CD8-positive, alpha-beta memory T cell (primary cell): ENCODE results near the gene ATP5MK. TPM values are rescaled to one million over a fixed set of nuclear protein-coding genes. Genes with fewer than 3 reads are reported as not detected.

ENCODE experiments used
- CTCF ChIA-PET: fragments of 350-600 bp; sonication (Branson Sonifier 250); formaldehyde crosslinking; loops from one replicate; lab custom pipeline; 2021; ENCODE audit warnings: antibody characterized with exemption; lab: Charles Lee
- POLR2A ChIA-PET: fragments of 350-600 bp; sonication (Branson Sonifier 250); formaldehyde crosslinking; loops from one replicate; lab custom pipeline; 2021; ENCODE audit warnings: antibody characterized with exemption; lab: Charles Lee
- DNase-seq, 5 donors: peaks; one replicate each; pipeline versions ENCODE4 v3.0.0 to v3.0.0-alpha.2; 2020 to 2022; ENCODE audit warnings: mixed read lengths in 1 of 5
- H3K27ac ChIP-seq: one replicate; pipeline ENCODE4 v1.7.0; 2013; ENCODE audit warnings: low read depth, mild to moderate bottlenecking, low read length, moderate library complexity
- H3K27me3 ChIP-seq: 2 replicates; pipeline ENCODE4 v1.7.0; 2013; ENCODE audit warnings: low read length, mild to moderate bottlenecking; ENCODE audit not compliant: insufficient read depth, poor library complexity, severe bottlenecking
- H3K36me3 ChIP-seq: 2 replicates; pipeline ENCODE4 v1.7.0; 2013; ENCODE audit warnings: mild to moderate bottlenecking, low read length, moderate library complexity; ENCODE audit not compliant: insufficient read depth
- H3K4me1 ChIP-seq: 2 replicates; pipeline ENCODE4 v1.7.0; 2013; ENCODE audit warnings: mild to moderate bottlenecking, low read length, moderate library complexity; ENCODE audit not compliant: insufficient read depth
- H3K4me3 ChIP-seq: 2 replicates; pipeline ENCODE4 v1.7.0; 2013; ENCODE audit warnings: mild to moderate bottlenecking, low read length
- H3K9me3 ChIP-seq: 2 replicates; pipeline ENCODE4 v1.7.0; 2013; ENCODE audit warnings: mild to moderate bottlenecking, low read length
- H3K27ac Mint-ChIP-seq, 8 donors: one replicate each; pipeline ENCODE4 v1.8.0; 2020 to 2021; ENCODE audit warnings: mixed read lengths in 8 of 8, mild to moderate bottlenecking in 6 of 8, inconsistent platforms in 3 of 8, moderate library complexity in 3 of 8
- H3K27me3 Mint-ChIP-seq, 2 donors: one replicate each; pipeline ENCODE4 v1.8.0; 2020 to 2021; ENCODE audit warnings: mixed read lengths in 2 of 2, mild to moderate bottlenecking in 1 of 2, moderate library complexity in 1 of 2
- H3K36me3 Mint-ChIP-seq, 3 donors: one replicate each; pipeline ENCODE4 v1.8.0; 2020 to 2021; ENCODE audit warnings: mixed read lengths in 3 of 3, inconsistent platforms in 1 of 3, mild to moderate bottlenecking in 1 of 3
- H3K4me1 Mint-ChIP-seq, 3 donors: one replicate each; pipeline ENCODE4 v1.8.0; 2020 to 2021; ENCODE audit warnings: mixed read lengths in 3 of 3, inconsistent platforms in 1 of 3, mild to moderate bottlenecking in 1 of 3
- H3K4me3 Mint-ChIP-seq, 7 donors: one replicate each; pipeline ENCODE4 v1.8.0; 2020 to 2021; ENCODE audit warnings: mixed read lengths in 7 of 7, mild to moderate bottlenecking in 6 of 7, moderate library complexity in 4 of 7, inconsistent platforms in 2 of 7
- H3K9me3 Mint-ChIP-seq, 5 donors: one replicate each; pipeline ENCODE4 v1.8.0; 2020 to 2022; ENCODE audit warnings: mixed read lengths in 5 of 5, mild to moderate bottlenecking in 3 of 5, moderate library complexity in 2 of 5, inconsistent platforms in 1 of 5
- polyA plus RNA-seq: library from polyadenylated mRNA; unstranded; fragments of 300-500 nt; fragmentation: Illumina TruSeq; gene quantifications from one replicate; pipeline ENCODE4 v1.2.3, GENCODE V29; 2021
- total RNA-seq, 2 experiments: library from RNA; stranded (reverse); gene quantifications; one replicate each; pipeline ENCODE4 v1.2.3, GENCODE V29; 2021

ATP5MK gene
- total and polyA plus RNA-seq, 3 experiments from 2014 or later, result 438 to 553 (median 454) TPM

GRCh38 chr10:103350175-103350516 is 46.1 kb downstream of the ATP5MK start:
- Mint-ChIP-seq H3K27me3 (no peaks in the 10 kb centered on the region), H3K36me3 (peaks cover 0 to 28% (median 2%) of the 10 kb centered on the region in 3 donors), H3K4me1 (peaks cover 8 to 22% (median 13%) of the 10 kb centered on the region in 3 donors), H3K27ac (peak overlapping the region in 2 of 8 donors; percentile 50 to 76), H3K9me3 (no peaks in the 10 kb centered on the region), H3K4me3 (peak overlapping the region; percentile 73 to 95 (median 90))
- Histone ChIP-seq H3K4me3 (peak overlapping the region; percentile 60), H3K27ac (peak overlapping the region; percentile 64), H3K9me3 (no peaks in the 10 kb centered on the region), H3K27me3 (no peaks in the 10 kb centered on the region), H3K4me1 (peaks cover 10% of the 10 kb centered on the region), H3K36me3 (peaks cover 10% of the 10 kb centered on the region)
- ChIA-PET CTCF (no interaction called here), POLR2A (interaction anchor here (3.0 kb wide), 1 partner anchor 18 kb away, joined by 21 read pairs; the partner anchor contains the start of gene TAF5)
- no peak for DNase-seq

Other genes starting within 250 kb of the ATP5MK start
- gene NT5C2, start 203.2 kb downstream of the ATP5MK start, total RNA-seq, result 10 to 100 TPM; 45.9 to 49.7 TPM
- 59.8 TPM for gene NT5C2, start 203.2 kb downstream of the ATP5MK start, polyA plus RNA-seq
- gene RPEL1, start 150.6 kb downstream of the ATP5MK start, total RNA-seq, result not detected
- gene RPEL1, start 150.6 kb downstream of the ATP5MK start, polyA plus RNA-seq, result not detected
- gene INA, start 119.3 kb downstream of the ATP5MK start, total RNA-seq, result under 1 TPM; 0.73 to 0.94 TPM
- not detected for gene INA, start 119.3 kb downstream of the ATP5MK start, polyA plus RNA-seq
- 10 to 100 TPM; 17.6 to 17.7 TPM for gene PCGF6, start 45.3 kb downstream of the ATP5MK start, total RNA-seq
- gene PCGF6, start 45.3 kb downstream of the ATP5MK start, polyA plus RNA-seq, result 10.8 TPM
- gene TAF5, start 28.5 kb downstream of the ATP5MK start, total RNA-seq, result 10 to 100 TPM; 10.9 to 11.4 TPM
- gene TAF5, start 28.5 kb downstream of the ATP5MK start, polyA plus RNA-seq, result 4.4 TPM
- gene PDCD11, start 151 bp upstream of the ATP5MK start, total RNA-seq, result 10 to 100 TPM; 88.5 to 91.3 TPM
- 16.4 TPM for gene PDCD11, start 151 bp upstream of the ATP5MK start, polyA plus RNA-seq
- gene CALHM2, start 55.9 kb upstream of the ATP5MK start, total RNA-seq, result 10 to 100 TPM; 20.4 to 22.2 TPM
- 92.7 TPM for gene CALHM2, start 55.9 kb upstream of the ATP5MK start, polyA plus RNA-seq
- gene CALHM1, start 62.4 kb upstream of the ATP5MK start, total RNA-seq, result not detected
- not detected for gene CALHM1, start 62.4 kb upstream of the ATP5MK start, polyA plus RNA-seq
- gene CALHM3, start 82.8 kb upstream of the ATP5MK start, total RNA-seq, result not detected
- gene CALHM3, start 82.8 kb upstream of the ATP5MK start, polyA plus RNA-seq, result not detected
- gene NEURL1, start 97.2 kb upstream of the ATP5MK start, total RNA-seq, result 1 to 10 TPM; 1.5 to 1.6 TPM
- gene NEURL1, start 97.2 kb upstream of the ATP5MK start, polyA plus RNA-seq, result 0.69 TPM